Thoracic aorta (tissue), 2 donors: ENCODE measurements around the gene FRMD8. TPM values are rescaled to one million over a fixed set of nuclear protein-coding genes. Genes with fewer than 3 reads are reported as not detected.

ENCODE experiments used
- ATAC-seq: fragments of 150-250 bp; one replicate; pipeline ENCODE4 v1.8.0; 2017; ENCODE audit warnings: low read depth; ENCODE audit not compliant: insufficient number of reproducible peaks, low FRiP score
- DNase-seq: peaks from one replicate; pipeline ENCODE4 v3.0.0-alpha.2; 2020; ENCODE audit warnings: low spot score
- H3K27ac ChIP-seq, 2 donors: fragments of 200-600 bp; sonication (generic); 1 replicate in 1 of 2; 2 replicates in 1 of 2; pipeline ENCODE4 v1.5.1; 2016; ENCODE audit warnings: mild to moderate bottlenecking in 2 of 2, moderate library complexity in 2 of 2
- H3K27me3 ChIP-seq: fragments of 200-600 bp; sonication (generic); replicated peaks from 2 replicates; pipeline ENCODE4 v1.6.0; 2016; ENCODE audit warnings: mild to moderate bottlenecking; ENCODE audit not compliant: insufficient read depth
- H3K36me3 ChIP-seq: fragments of 200-600 bp; sonication (generic); one replicate; pipeline ENCODE4 v1.5.1; 2016
- H3K4me1 ChIP-seq, 2 donors: fragments of 200-600 bp; sonication (generic); 1 replicate in 1 of 2; 2 replicates in 1 of 2; pipeline versions ENCODE4 v1.5.1 to v1.6.0; 2016; ENCODE audit warnings: low read depth in 2 of 2, mild to moderate bottlenecking in 1 of 2; ENCODE audit not compliant: control insufficient read depth in 1 of 2
- H3K4me3 ChIP-seq: fragments of 200-600 bp; sonication (generic); 2 replicates; pipeline ENCODE4 v1.5.1; 2016; ENCODE audit warnings: mild to moderate bottlenecking
- H3K9me3 ChIP-seq: fragments of 200-600 bp; sonication (generic); 2 replicates; pipeline ENCODE4 v1.5.1; 2016
- total RNA-seq, 2 donors: library from RNA; depleted of rRNA; stranded (reverse); fragments of >200 nt; gene quantifications; one replicate each; pipeline versions ENCODE4 v1.1.0 to v1.2.3, GENCODE V29; 2016
- TF ChIP-seq, protein P1 (sequence below): fragments of 200-600 bp; sonication (generic); IDR thresholded peaks from one replicate; pipeline ENCODE4 v1.5.1; 2019; ENCODE audit warnings: antibody characterized with exemption

Gene FRMD8
- total RNA-seq, 2 donors from 2014 or later: 45.2 to 45.9 TPM

- Histone ChIP-seq H3K9me3 (no peaks in the 10 kb centered on the region), H3K27ac (peak overlapping the region in 1 of 2 donors; percentile 24), H3K27me3 (no peaks in the 10 kb centered on the region), H3K4me1 (peaks cover 51 to 95% of the 10 kb centered on the region in 2 donors), H3K4me3 (peak overlapping the region; percentile 43), H3K36me3 (peaks cover 39% of the 10 kb centered on the region)
- TF ChIP-seq, protein P1, sequence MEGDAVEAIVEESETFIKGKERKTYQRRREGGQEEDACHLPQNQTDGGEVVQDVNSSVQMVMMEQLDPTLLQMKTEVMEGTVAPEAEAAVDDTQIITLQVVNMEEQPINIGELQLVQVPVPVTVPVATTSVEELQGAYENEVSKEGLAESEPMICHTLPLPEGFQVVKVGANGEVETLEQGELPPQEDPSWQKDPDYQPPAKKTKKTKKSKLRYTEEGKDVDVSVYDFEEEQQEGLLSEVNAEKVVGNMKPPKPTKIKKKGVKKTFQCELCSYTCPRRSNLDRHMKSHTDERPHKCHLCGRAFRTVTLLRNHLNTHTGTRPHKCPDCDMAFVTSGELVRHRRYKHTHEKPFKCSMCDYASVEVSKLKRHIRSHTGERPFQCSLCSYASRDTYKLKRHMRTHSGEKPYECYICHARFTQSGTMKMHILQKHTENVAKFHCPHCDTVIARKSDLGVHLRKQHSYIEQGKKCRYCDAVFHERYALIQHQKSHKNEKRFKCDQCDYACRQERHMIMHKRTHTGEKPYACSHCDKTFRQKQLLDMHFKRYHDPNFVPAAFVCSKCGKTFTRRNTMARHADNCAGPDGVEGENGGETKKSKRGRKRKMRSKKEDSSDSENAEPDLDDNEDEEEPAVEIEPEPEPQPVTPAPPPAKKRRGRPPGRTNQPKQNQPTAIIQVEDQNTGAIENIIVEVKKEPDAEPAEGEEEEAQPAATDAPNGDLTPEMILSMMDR: no peak
- DNase-seq: no peak
- ATAC-seq: no peak
These were observed 48.4 kb downstream of the FRMD8 start for GRCh38 chr11:65434667-65435410.

GRCh38 chr11:65435411-65435931 lies 49.0 kb downstream of the FRMD8 start:
- no peak for ATAC-seq

DNA sequence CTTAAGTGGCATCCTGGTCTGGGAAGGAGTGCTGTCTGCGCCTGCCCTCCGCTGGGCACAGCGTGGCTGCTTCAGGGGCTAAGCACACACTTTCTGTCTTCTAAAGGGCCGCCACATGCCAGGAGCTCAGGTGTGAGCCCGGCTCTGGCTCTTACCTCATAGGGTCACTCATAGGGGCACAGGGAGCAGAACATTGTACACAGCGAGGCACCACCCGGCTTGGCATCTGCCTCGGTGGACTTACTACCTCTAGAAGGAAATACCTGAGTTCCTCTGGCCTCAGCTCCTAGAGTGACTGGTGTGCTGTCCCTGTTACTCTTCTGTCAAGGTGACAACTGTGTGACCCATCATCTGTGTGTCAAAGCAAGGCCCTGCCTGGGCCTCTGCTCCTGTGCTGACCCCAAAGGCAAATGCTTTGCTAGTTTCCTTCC lies 49.6 kb downstream of the FRMD8 start:
- no peaks in the 10 kb centered on the region for H3K9me3 ChIP-seq
- no peak for DNase-seq
- no peaks in the 10 kb centered on the region for H3K27me3 ChIP-seq
- H3K4me1 ChIP-seq: peaks cover 54 to 95% of the 10 kb centered on the region in 2 donors
- peaks cover 39% of the 10 kb centered on the region for H3K36me3 ChIP-seq
- H3K27ac ChIP-seq: peak overlapping the region in 1 of 2 donors; percentile 10
- H3K4me3 ChIP-seq: peak overlapping the region; percentile 4
- TF ChIP-seq, protein P1: no peak
- ATAC-seq: no peak

More at GRCh38 chr11:65435411-65435931, 49.0 kb downstream of the FRMD8 start:
- H3K4me1 ChIP-seq: peaks cover 55 to 95% of the 10 kb centered on the region in 2 donors
- H3K27me3 ChIP-seq: no peaks in the 10 kb centered on the region
- H3K36me3 ChIP-seq: peaks cover 39% of the 10 kb centered on the region
- peak overlapping the region in 1 of 2 donors; percentile 24 for H3K27ac ChIP-seq
- TF ChIP-seq, protein P1: no peak
- peak overlapping the region; percentile 43 for H3K4me3 ChIP-seq
- no peaks in the 10 kb centered on the region for H3K9me3 ChIP-seq
- no peak for DNase-seq

DNA sequence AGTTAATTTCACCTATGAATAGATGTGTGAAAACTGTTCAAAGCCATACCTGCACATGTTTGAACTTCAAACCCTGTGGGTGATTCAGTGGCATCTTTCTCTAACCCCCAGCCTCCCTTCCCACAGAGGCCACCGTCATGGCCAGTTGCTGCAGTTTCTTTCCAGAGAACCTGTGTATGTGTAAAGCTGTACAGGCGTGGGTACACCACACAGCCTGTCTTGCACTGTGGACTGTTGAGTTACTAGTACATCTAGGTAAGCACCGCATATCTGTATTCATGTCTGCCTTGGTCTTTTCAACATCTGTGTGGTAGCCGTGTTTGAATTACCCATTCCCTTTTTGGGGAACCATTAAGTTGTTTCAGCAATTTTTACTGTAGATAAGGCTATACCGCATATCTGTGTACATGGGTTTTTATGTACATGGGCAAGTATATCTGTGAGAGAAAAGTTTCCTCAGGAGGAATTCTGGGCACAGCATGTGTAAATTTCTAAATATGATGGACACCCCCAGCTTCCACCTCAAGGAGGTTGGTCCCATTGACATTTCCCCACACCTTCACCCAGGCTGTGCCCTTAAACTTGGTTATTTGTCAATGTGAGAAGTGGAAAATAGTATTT lies 50.1 kb downstream of the FRMD8 start:
- peak overlapping the region in 1 of 2 donors; percentile 10 for H3K27ac ChIP-seq
- peak overlapping the region; percentile 4 for H3K4me3 ChIP-seq

More for the DNA sequence above, 50.1 kb downstream of the FRMD8 start:
- Histone ChIP-seq H3K4me1 (peaks cover 59 to 95% of the 10 kb centered on the region in 2 donors), H3K9me3 (no peaks in the 10 kb centered on the region), H3K27me3 (no peaks in the 10 kb centered on the region), H3K36me3 (peaks cover 39% of the 10 kb centered on the region)
- TF ChIP-seq, protein P1: no peak
- DNase-seq: no peak
- ATAC-seq: no peak
